Erythroblast (primary cell): ENCODE data around the gene PPARD.

Experiments
- GATA1 ChIP-seq: IDR thresholded peaks from 2 replicates; pipeline ENCODE4 v1.6.1; 2011; ENCODE audit warnings: low read depth, mild to moderate bottlenecking, control low read depth, low read length, moderate library complexity
- POLR2A ChIP-seq: IDR thresholded peaks from 2 replicates; pipeline ENCODE4 v1.6.1; 2011; ENCODE audit warnings: mild to moderate bottlenecking, low read length

DNA sequence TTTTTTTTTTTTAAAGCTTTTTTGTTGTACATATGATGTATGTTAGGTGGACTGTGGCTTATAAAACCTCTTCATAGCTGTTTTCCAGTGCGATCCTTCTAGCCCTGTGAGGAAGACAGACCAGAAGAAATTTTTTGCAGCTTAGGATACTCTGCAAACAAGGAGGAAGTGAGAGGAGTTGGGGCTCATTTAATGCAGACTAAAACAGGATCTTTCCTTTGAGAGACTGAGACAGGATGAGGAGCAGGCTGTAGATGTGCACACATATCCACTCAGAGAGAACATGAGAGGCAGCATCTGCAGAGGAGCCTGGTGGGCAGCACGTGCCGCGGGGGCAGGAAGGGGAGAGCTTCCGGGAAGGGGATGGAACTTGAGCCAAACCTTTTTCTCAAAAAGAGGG, 45.7 kb downstream of the PPARD start:
- TF ChIP-seq POLR2A (no peak), GATA1 (no peak)
